ENCODE results near the gene LMO1.

- TF ChIP-seq EZH2 (IDR thresholded peaks at IDR 0.05; ENCODE audit: low read length) (no peak), CTCF (optimal IDR thresholded peaks at IDR 0.05 in 1 of 3, IDR thresholded peaks at IDR 0.05 in 1 of 3, conservative IDR thresholded peaks at IDR 0.05 in 1 of 3; ENCODE audit: extremely low read depth in 1 of 3, insufficient read depth in 2 of 3, low read length in 3 of 3) (no peak)
Observed at GRCh38 chr11:8288166-8288772, 24.6 kb upstream of the LMO1 start.

Measured in keratinocyte (primary cell).